NT2/D1 (cell line): Measurements from ENCODE around the gene KIAA1958.

Experiments used
- DNase-seq: peaks from one replicate; pipeline ENCODE4 v3.0.0-alpha.2; 2011; ENCODE audit warnings: low read depth, low spot score
- H3K27me3 ChIP-seq: 2 replicates; pipeline ENCODE4 v1.6.0; 2011; ENCODE audit warnings: mild to moderate bottlenecking; ENCODE audit not compliant: insufficient read length, insufficient read depth
- H3K36me3 ChIP-seq: 2 replicates; pipeline ENCODE4 v1.6.1; 2011; ENCODE audit warnings: mild to moderate bottlenecking, low read length, mixed read lengths; ENCODE audit not compliant: insufficient read depth, insufficient read length
- H3K4me1 ChIP-seq: 2 replicates; pipeline ENCODE4 v1.5.1; 2011; ENCODE audit not compliant: insufficient read depth, insufficient read length
- H3K4me3 ChIP-seq: 2 replicates; pipeline ENCODE4 v1.5.1; 2011; ENCODE audit warnings: low read depth; ENCODE audit not compliant: insufficient read length
- H3K9ac ChIP-seq: 2 replicates; pipeline ENCODE4 v1.6.0; 2011; ENCODE audit warnings: low read depth; ENCODE audit not compliant: insufficient read length
- H3K9me3 ChIP-seq: 2 replicates; pipeline ENCODE4 v1.5.1; 2011; ENCODE audit warnings: mild to moderate bottlenecking, low read length; ENCODE audit not compliant: insufficient read depth
- SUZ12 ChIP-seq: IDR thresholded peaks from 2 replicates; pipeline ENCODE4 v1.6.1; 2011; ENCODE audit not compliant: insufficient read length, insufficient read depth; ENCODE audit errors: extremely low read depth
- YY1 ChIP-seq: IDR thresholded peaks from 2 replicates; pipeline ENCODE4 v1.6.1; 2011; ENCODE audit not compliant: insufficient read length, insufficient read depth
- ZNF274 ChIP-seq: IDR thresholded peaks from 2 replicates; pipeline ENCODE4 v1.6.1; 2011; ENCODE audit warnings: mild to moderate bottlenecking, low read depth, low read length

The KIAA1958 gene

GRCh38 chr9:112556497-112557442, 70.1 kb downstream of the KIAA1958 start:
- H3K4me1 ChIP-seq, result peaks cover 3% of the 10 kb centered on the region
- no peak overlapping the region for H3K9ac ChIP-seq
- H3K36me3 ChIP-seq, result no peaks in the 10 kb centered on the region
- no peak overlapping the region for H3K4me3 ChIP-seq
- no peak for DNase-seq
- H3K9me3 ChIP-seq, result no peaks in the 10 kb centered on the region
- H3K27me3 ChIP-seq, result no peaks in the 10 kb centered on the region
- TF ChIP-seq ZNF274 (no peak), SUZ12 (no peak), YY1 (no peak)

DNA sequence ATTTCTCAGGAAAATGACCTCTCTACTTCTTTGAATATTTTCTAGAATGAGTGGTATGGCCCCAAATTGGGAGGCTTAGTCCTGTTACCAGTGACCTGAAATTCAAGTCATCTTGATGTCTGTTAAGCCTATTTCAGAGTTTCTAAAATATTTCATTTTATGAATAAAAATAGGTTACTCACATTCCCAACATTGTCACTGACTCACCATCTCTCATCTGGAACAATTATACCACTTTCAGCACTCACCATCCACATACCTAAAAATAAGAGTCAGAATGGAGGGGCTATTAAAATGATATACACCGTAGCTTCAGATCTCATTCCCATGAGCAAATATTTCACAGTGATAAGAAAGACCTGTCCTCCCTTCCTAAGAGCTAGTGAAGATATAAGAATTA, 71.8 kb downstream of the KIAA1958 start:
- Histone ChIP-seq H3K36me3 (no peaks in the 10 kb centered on the region), H3K4me1 (peaks cover 3% of the 10 kb centered on the region), H3K4me3 (no peak overlapping the region), H3K27me3 (no peaks in the 10 kb centered on the region), H3K9ac (no peak overlapping the region), H3K9me3 (no peaks in the 10 kb centered on the region)
- TF ChIP-seq ZNF274 (no peak), YY1 (no peak), SUZ12 (no peak)
- DNase-seq, result no peak

DNA sequence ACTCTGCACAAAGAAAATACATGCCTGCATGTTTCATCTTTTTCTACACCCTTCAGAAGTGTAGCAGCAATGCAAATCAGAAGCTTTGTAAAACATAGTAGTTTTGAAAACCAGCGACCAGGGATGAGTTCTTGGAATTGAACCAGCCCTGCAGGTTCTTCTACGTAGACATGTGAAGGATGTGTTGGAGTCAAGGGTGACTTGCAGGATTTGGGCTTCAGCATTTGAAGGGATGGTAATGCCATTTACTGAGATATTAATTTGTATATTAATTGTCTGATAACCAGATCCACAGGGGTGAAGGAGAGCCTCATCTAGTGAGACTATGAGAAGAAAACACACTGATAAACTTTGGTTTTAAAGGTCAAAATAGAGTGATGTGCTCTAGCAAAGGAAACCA, 72.4 kb downstream of the KIAA1958 start:
- Histone ChIP-seq H3K9me3 (no peaks in the 10 kb centered on the region), H3K4me1 (peaks cover 3% of the 10 kb centered on the region)

DNA sequence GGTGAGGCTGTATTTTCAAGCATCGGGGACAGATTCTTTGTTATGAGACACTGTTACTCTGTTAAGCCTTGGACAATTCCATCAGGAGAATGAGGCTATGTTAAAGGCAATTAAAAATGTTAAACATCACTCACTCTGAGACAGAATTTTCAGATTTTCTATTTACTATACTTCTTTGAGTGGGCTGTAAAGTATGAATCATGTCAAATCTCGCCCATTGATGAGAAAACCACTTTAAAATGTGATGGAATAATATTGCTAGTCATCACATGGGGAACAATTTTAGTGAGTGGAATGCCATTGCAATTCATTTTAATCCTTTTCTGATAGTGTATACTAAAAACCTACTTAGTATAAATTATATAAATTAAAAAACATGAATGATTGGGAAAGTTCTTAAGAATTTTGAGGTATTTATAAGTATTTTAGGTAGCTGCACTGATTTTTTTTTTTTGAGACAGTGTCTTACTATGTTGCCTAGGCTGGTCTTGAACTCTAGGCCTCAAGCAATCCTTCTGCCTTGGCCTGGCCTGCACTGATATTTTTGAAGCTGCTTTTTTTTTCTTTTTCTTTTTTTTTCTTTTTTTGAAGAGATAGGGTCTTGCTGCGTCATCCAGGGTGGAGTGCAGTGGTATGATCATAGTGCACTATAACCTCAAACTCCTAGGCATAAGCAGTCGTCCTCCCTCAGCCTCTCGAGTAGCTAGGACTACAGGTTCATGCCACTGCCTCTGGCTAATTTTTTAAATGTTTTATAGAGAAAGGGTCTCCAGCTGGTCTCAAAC, 73.2 kb downstream of the KIAA1958 start:
- H3K9ac ChIP-seq, result no peak overlapping the region
- no peak for DNase-seq
- peaks cover 3% of the 10 kb centered on the region for H3K4me1 ChIP-seq
- no peaks in the 10 kb centered on the region for H3K36me3 ChIP-seq
- no peaks in the 10 kb centered on the region for H3K9me3 ChIP-seq
- TF ChIP-seq YY1, result no peak
- no peak for TF ChIP-seq SUZ12
- no peaks in the 10 kb centered on the region for H3K27me3 ChIP-seq
- H3K4me3 ChIP-seq, result no peak overlapping the region

More for the DNA sequence above, 72.4 kb downstream of the KIAA1958 start:
- Histone ChIP-seq H3K4me3 (no peak overlapping the region), H3K36me3 (no peaks in the 10 kb centered on the region), H3K9ac (no peak overlapping the region), H3K27me3 (no peaks in the 10 kb centered on the region)
- DNase-seq, result no peak
- TF ChIP-seq SUZ12, result no peak
- TF ChIP-seq YY1, result no peak
- TF ChIP-seq ZNF274, result no peak

- no peak for DNase-seq
- H3K4me3 ChIP-seq, result no peak overlapping the region
- no peak overlapping the region for H3K9ac ChIP-seq
- no peaks in the 10 kb centered on the region for H3K27me3 ChIP-seq
- H3K9me3 ChIP-seq, result no peaks in the 10 kb centered on the region
- no peak for TF ChIP-seq ZNF274
- no peak for TF ChIP-seq SUZ12
- TF ChIP-seq YY1, result no peak
- no peaks in the 10 kb centered on the region for H3K36me3 ChIP-seq
- H3K4me1 ChIP-seq, result no peaks in the 10 kb centered on the region
These were observed 75.8 kb downstream of the KIAA1958 start for GRCh38 chr9:112562235-112562958.

DNA sequence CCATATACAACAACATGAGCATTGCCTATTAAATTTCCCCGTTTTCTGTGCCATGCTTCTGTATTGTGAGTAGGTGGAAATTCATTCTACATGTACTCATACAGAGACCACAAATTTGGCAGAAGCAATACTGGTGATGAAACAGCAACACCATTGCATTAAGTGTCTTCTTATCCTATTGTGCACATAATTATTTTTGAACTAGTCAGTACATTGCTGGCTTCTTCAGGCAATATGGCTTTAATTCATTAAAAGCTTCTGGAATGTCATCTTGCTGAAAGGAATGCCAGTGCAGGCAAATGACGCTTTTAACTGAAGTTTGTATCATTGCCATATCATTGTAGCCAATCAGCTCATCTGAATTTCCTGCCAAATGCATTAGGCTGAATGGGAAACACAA, 82.6 kb downstream of the KIAA1958 start:
- peaks cover 3% of the 10 kb centered on the region for H3K36me3 ChIP-seq
- no peak overlapping the region for H3K9ac ChIP-seq
- no peak for DNase-seq
- no peak overlapping the region for H3K4me3 ChIP-seq
- TF ChIP-seq SUZ12, result no peak
- TF ChIP-seq ZNF274, result no peak
- no peak for TF ChIP-seq YY1
- no peaks in the 10 kb centered on the region for H3K9me3 ChIP-seq
- no peaks in the 10 kb centered on the region for H3K4me1 ChIP-seq
- no peaks in the 10 kb centered on the region for H3K27me3 ChIP-seq
